ENCODE measurements around the gene TINAGL1. TPM values are rescaled to one million over a fixed set of nuclear protein-coding genes. Genes with fewer than 3 reads are reported as not detected.
A peak's percentile ranks its signal among the peaks of the same experiment; 100 is the strongest.

Gene TINAGL1
- total and polyA plus RNA-seq, 4 donors: 5.3 to 41.2 (median 13.2) TPM

DNA sequence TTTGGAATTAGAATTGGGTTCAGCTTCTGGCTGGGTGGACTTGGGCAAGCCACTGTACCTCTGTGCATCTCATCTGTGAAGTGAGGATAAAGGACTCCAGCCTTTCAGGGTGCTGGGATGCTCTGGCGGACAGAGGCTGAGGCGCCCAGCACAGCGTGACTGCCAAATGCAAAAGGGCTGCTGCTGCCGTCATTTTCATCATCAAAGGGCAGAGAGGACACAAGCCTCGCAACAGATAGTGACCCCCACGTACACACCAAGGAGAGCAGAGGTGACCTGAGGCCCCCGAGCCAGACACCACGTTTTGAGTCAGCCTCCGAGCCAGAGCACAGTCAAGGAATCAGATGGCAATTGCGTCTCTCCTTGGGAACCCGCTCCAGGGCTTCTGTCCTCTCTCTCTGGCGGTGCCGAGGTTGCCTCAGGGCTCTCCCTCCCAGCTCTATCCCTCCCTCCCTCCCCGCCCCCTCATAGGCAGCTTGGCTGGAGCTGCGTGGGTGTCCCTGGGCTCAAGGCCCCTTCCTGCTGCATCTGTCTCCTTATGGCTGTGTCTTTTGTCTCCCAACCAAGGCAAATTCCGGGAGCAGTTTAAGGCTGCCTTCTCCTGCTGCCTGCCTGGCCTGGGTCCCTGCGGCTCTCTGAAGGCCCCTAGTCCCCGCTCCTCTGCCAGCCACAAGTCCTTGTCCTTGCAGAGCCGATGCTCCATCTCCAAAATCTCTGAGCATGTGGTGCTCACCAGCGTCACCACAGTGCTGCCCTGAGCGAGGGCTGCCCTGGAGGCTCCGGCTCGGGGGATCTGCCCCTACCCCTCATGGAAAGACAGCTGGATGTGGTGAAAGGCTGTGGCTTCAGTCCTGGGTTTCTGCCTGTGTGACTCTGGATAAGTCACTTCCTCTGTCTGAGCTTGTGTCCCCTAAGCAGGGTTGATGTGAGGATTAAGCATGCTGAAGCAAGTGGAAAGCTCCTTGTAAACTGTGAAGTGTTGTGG is 50.2 kb downstream of the TINAGL1 start:
- Histone ChIP-seq H3K27me3 (ENCODE audit: control insufficient read depth, insufficient read depth, low read length) (no peaks in the 10 kb centered on the region), H3K36me3 (ENCODE audit: control insufficient read depth, insufficient read depth, low read length) (peaks cover 57% of the 10 kb centered on the region), H3K9me3 (ENCODE audit: control insufficient read depth, insufficient read depth, low read length) (no peaks in the 10 kb centered on the region), H3K27ac (ENCODE audit: low read depth, low read length) (no peak overlapping the region), H3K4me1 (ENCODE audit: control insufficient read depth, insufficient read depth, low read length) (peaks cover 40% of the 10 kb centered on the region), H3K4me3 (ENCODE audit: low read depth, low read length) (no peak overlapping the region)
- 54% methylated on average over 22 of the region's 23 CpGs for WGBS (ENCODE audit: insufficient coverage)
- peak in 1 of 6 donors; percentile 77 for DNase-seq (ENCODE audit: low read depth in 4 of 6, low spot score in 6 of 6)

DNA sequence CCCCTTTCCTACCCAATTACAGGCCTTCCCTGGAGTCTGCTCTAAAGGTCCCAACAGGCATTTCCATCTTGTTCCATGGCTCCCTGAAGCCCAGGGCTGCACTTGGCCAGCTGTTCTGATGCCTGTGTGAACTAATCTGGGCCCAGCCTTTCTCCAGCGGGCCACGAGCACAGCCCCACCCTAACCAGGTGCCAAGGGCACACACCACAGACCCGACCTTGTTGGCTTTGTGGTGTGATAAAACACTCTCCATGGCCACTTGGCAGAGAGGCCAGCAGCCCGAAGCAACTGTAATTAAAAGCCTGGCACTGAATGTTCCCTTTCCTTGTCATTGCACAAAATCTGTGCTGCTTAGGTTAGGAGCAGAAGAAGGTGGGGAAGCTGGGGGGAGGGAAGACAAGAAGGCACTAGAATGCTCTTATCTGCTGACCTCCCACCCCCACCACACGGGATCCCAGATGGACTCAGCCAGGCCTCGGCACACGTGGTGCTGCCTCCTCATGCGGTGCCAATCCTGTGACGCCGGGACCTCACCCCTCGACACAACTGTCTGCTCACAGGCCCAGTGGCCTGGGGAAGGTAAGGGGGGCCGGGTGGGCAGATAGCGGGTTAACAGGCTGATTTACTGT is 51.1 kb downstream of the TINAGL1 start:
- peaks cover 33% of the 10 kb centered on the region for H3K4me1 ChIP-seq (ENCODE audit: control insufficient read depth, insufficient read depth, low read length)
- no peaks in the 10 kb centered on the region for H3K9me3 ChIP-seq (ENCODE audit: control insufficient read depth, insufficient read depth, low read length)
- H3K27ac ChIP-seq (ENCODE audit: low read depth, low read length): no peak overlapping the region
- H3K36me3 ChIP-seq (ENCODE audit: control insufficient read depth, insufficient read depth, low read length): peaks cover 65% of the 10 kb centered on the region
- no peaks in the 10 kb centered on the region for H3K27me3 ChIP-seq (ENCODE audit: control insufficient read depth, insufficient read depth, low read length)
- no peak overlapping the region for H3K4me3 ChIP-seq (ENCODE audit: low read depth, low read length)
- peak in 2 of 6 donors; percentile 40 to 66 for DNase-seq (ENCODE audit: low read depth in 4 of 6, low spot score in 6 of 6)
- WGBS (ENCODE audit: insufficient coverage): 73% methylated on average over 9 of the region's 13 CpGs

DNA sequence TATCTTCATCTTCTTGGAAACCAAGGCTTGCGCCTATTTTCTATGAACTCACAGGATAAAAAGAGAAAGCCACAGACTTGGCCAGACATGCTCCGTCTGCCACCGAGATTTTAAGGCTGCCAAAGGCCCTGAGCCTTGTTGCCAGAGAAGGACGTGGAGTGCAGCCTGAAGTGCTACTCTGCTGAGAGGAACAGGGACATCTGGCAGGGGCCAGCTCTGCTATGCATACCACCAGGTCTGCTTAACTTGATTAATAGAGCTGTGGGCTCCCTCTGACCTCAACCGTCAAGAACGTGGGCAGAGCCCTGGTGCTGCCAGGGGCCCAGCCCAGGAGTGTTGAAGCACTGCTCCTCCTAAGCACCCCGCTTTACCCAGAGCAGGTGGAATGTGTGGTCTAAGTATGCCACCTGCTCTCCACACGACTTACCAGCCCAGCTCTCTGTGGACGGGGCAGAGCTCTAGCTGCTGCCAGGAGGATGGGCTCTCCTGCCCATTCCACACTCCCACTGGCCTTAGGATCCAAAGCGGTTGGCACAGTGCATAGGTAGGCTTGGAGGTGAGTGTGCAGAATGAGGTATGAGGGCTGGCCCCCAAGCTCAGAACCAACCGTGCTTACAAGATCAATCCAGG is 51.7 kb downstream of the TINAGL1 start:
- H3K27ac ChIP-seq (ENCODE audit: low read depth, low read length): no peak overlapping the region
- H3K4me1 ChIP-seq (ENCODE audit: control insufficient read depth, insufficient read depth, low read length): peaks cover 32% of the 10 kb centered on the region
- no peaks in the 10 kb centered on the region for H3K27me3 ChIP-seq (ENCODE audit: control insufficient read depth, insufficient read depth, low read length)
- H3K9me3 ChIP-seq (ENCODE audit: control insufficient read depth, insufficient read depth, low read length): no peaks in the 10 kb centered on the region
- WGBS (ENCODE audit: insufficient coverage): 62% methylated on average over 8 of the region's 11 CpGs
- H3K4me3 ChIP-seq (ENCODE audit: low read depth, low read length): no peak overlapping the region
- peak in 1 of 6 donors; percentile 87 for DNase-seq (ENCODE audit: low read depth in 4 of 6, low spot score in 6 of 6)
- H3K36me3 ChIP-seq (ENCODE audit: control insufficient read depth, insufficient read depth, low read length): peaks cover 72% of the 10 kb centered on the region

DNA sequence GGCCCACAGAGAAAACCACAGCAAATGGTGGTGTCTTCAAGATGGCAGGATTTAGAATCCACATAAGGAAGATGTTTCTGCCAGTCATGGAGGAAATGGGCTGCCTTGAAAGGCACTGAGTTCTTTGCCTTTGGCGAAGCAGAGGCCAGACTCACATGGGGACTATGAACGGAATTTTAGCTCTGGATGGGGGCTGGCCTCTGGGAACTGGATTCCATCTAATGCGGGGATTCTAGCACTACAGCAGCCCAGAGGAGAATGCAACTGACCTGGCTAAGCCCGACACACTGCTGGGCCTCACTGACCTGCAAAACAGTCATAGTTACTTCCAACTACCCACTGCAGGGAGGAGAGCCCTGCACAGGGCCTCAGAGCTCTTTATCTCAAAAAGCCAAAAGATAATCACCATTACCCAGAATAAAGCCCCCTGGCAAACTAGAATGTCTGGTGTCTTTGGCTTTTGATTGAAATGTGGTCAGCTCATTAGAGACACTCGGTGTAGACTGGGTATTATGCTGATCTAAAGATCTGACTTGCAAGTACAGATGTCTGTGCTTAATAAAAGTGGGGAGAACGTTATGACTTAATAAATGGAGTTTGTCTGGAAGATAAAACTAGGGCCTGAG is 52.7 kb downstream of the TINAGL1 start:
- WGBS (ENCODE audit: insufficient coverage): 84% methylated on average over 5 of the region's 6 CpGs
- DNase-seq (ENCODE audit: low read depth in 4 of 6, low spot score in 6 of 6): no peak
- H3K36me3 ChIP-seq (ENCODE audit: control insufficient read depth, insufficient read depth, low read length): peaks cover 69% of the 10 kb centered on the region
- H3K9me3 ChIP-seq (ENCODE audit: control insufficient read depth, insufficient read depth, low read length): no peaks in the 10 kb centered on the region
- peaks cover 32% of the 10 kb centered on the region for H3K4me1 ChIP-seq (ENCODE audit: control insufficient read depth, insufficient read depth, low read length)
- no peaks in the 10 kb centered on the region for H3K27me3 ChIP-seq (ENCODE audit: control insufficient read depth, insufficient read depth, low read length)
- H3K4me3 ChIP-seq (ENCODE audit: low read depth, low read length): no peak overlapping the region
- no peak overlapping the region for H3K27ac ChIP-seq (ENCODE audit: low read depth, low read length)

- 100% methylated on average over 3 of the region's 3 CpGs for WGBS (ENCODE audit: insufficient coverage)
- Histone ChIP-seq H3K4me1 (ENCODE audit: control insufficient read depth, insufficient read depth, low read length) (peaks cover 15% of the 10 kb centered on the region), H3K9me3 (ENCODE audit: control insufficient read depth, insufficient read depth, low read length) (no peaks in the 10 kb centered on the region), H3K27ac (ENCODE audit: low read depth, low read length) (no peak overlapping the region), H3K27me3 (ENCODE audit: control insufficient read depth, insufficient read depth, low read length) (no peaks in the 10 kb centered on the region), H3K4me3 (ENCODE audit: low read depth, low read length) (no peak overlapping the region), H3K36me3 (ENCODE audit: control insufficient read depth, insufficient read depth, low read length) (peaks cover 46% of the 10 kb centered on the region)
- no peak for DNase-seq (ENCODE audit: low read depth in 4 of 6, low spot score in 6 of 6)
These were observed 56.3 kb downstream of the TINAGL1 start for GRCh38 chr1:31632649-31633048.

DNA sequence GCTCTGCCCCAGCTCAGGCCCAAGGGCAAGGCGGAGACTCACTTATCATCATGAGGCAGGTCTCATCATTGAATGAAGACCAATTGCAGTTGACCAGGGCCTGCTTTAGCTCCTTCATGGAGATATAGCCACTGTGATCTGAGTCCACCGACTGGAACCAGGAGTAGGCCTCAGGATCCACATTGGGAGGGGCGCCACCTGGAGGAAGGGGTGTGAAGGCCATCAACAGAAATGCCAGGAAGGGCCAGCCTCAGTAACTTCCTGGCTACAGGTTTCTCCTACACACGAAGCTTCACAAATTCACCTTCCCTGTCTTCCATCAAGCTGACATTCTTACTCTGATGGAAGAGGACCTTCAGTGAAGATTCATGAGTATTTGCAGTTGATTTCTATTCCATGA is 56.8 kb downstream of the TINAGL1 start:
- WGBS (ENCODE audit: insufficient coverage): 79% methylated on average over 2 of the region's 4 CpGs
- Histone ChIP-seq H3K27ac (ENCODE audit: low read depth, low read length) (no peak overlapping the region), H3K36me3 (ENCODE audit: control insufficient read depth, insufficient read depth, low read length) (peaks cover 41% of the 10 kb centered on the region), H3K4me1 (ENCODE audit: control insufficient read depth, insufficient read depth, low read length) (peaks cover 10% of the 10 kb centered on the region), H3K9me3 (ENCODE audit: control insufficient read depth, insufficient read depth, low read length) (no peaks in the 10 kb centered on the region), H3K4me3 (ENCODE audit: low read depth, low read length) (no peak overlapping the region), H3K27me3 (ENCODE audit: control insufficient read depth, insufficient read depth, low read length) (no peaks in the 10 kb centered on the region)
- DNase-seq (ENCODE audit: low read depth in 4 of 6, low spot score in 6 of 6): no peak

Other genes with a start within 250 kb of the TINAGL1 start
- 10 to 100 TPM; 77.1 to 82.1 TPM for gene FABP3, start 203.4 kb upstream of the TINAGL1 start, total RNA-seq
- 100 to 1,000 TPM in 1 of 2 donors, 10 to 100 TPM in 1; 99.5 to 110 TPM for gene FABP3, start 203.4 kb upstream of the TINAGL1 start, polyA plus RNA-seq (ENCODE audit: insufficient read length in 2 of 2)
- gene SERINC2, start 163.3 kb upstream of the TINAGL1 start, total RNA-seq: 1 to 10 TPM in 1 of 2 donors, under 1 TPM in 1; 0.89 to 2.3 TPM
- 1 to 10 TPM; 8.7 to 8.9 TPM for gene SERINC2, start 163.3 kb upstream of the TINAGL1 start, polyA plus RNA-seq (ENCODE audit: insufficient read length in 2 of 2)
- gene HCRTR1, start 41.2 kb downstream of the TINAGL1 start, total RNA-seq: 1 to 10 TPM in 1 of 2 donors, under 1 TPM in 1; 0.94 to 3.2 TPM
- 1 to 10 TPM; 4.2 to 6.5 TPM for gene HCRTR1, start 41.2 kb downstream of the TINAGL1 start, polyA plus RNA-seq (ENCODE audit: insufficient read length in 2 of 2)
- gene PEF1, start 68.4 kb downstream of the TINAGL1 start, total RNA-seq: 10 to 100 TPM; 66.1 to 78.1 TPM
- 10 to 100 TPM; 77.4 to 78.2 TPM for gene PEF1, start 68.4 kb downstream of the TINAGL1 start, polyA plus RNA-seq (ENCODE audit: insufficient read length in 2 of 2)
- 100 to 1,000 TPM in 1 of 2 donors, 10 to 100 TPM in 1; 60.6 to 166 TPM for gene COL16A1, start 127.5 kb downstream of the TINAGL1 start, total RNA-seq
- 100 to 1,000 TPM; 105 to 178 TPM for gene COL16A1, start 127.5 kb downstream of the TINAGL1 start, polyA plus RNA-seq (ENCODE audit: insufficient read length in 2 of 2)
- 10 to 100 TPM; 37.7 to 41.5 TPM for gene ADGRB2, start 187.8 kb downstream of the TINAGL1 start, total RNA-seq
- 100 to 1,000 TPM; 138 to 142 TPM for gene ADGRB2, start 187.8 kb downstream of the TINAGL1 start, polyA plus RNA-seq (ENCODE audit: insufficient read length in 2 of 2)
- gene SPOCD1, start 239.5 kb downstream of the TINAGL1 start, total RNA-seq: under 1 TPM; 0.30 to 0.44 TPM
- under 1 TPM; 0.15 to 0.43 TPM for gene SPOCD1, start 239.5 kb downstream of the TINAGL1 start, polyA plus RNA-seq (ENCODE audit: insufficient read length in 2 of 2)

Measured in spinal cord (tissue), 10 donors.